Endothelial cell of umbilical vein (primary cell): Measurements from ENCODE around the gene RELT.

ENCODE experiments used
- CTCF ChIP-seq, 2 donors: IDR thresholded peaks; 1 replicate in 1 of 2; 2 replicates in 1 of 2; pipeline ENCODE4 v1.5.1; 2011; ENCODE audit warnings: low read length in 2 of 2, mild to moderate bottlenecking in 2 of 2, moderate library complexity in 2 of 2, control low read depth in 1 of 2, inconsistent platforms in 1 of 2, low read depth in 1 of 2; ENCODE audit not compliant: insufficient read depth in 1 of 2; ENCODE audit errors: extremely low read depth in 1 of 2
- EZH2 ChIP-seq: IDR thresholded peaks from 2 replicates; pipeline ENCODE4 v1.6.1; 2012; ENCODE audit warnings: borderline replicate concordance, low read depth, mild to moderate bottlenecking, moderate library complexity, low read length, inconsistent platforms; ENCODE audit not compliant: severe bottlenecking
- JUN ChIP-seq: IDR thresholded peaks from 2 replicates; pipeline ENCODE4 v1.6.1; 2011; ENCODE audit warnings: borderline replicate concordance, low read depth; ENCODE audit not compliant: insufficient read length, insufficient read depth
- MYC ChIP-seq: IDR thresholded peaks from one replicate; pipeline ENCODE4 v1.6.1; 2011; ENCODE audit warnings: mild to moderate bottlenecking, low read depth, low read length

GRCh38 chr11:73367482-73368024 is 8.6 kb upstream of the RELT start:
- TF ChIP-seq EZH2 = no peak
- no peak for TF ChIP-seq CTCF (IDR thresholded peaks at IDR 0.05; ENCODE audit: extremely low read depth in 1 of 2, insufficient read depth in 1 of 2, low read depth in 1 of 2, low read length in 2 of 2)
- no peak for TF ChIP-seq MYC
- no peak for TF ChIP-seq JUN
